Smooth muscle cell (in vitro differentiated cells): ENCODE measurements around the gene LDLRAD4. TPM values are rescaled to one million over a fixed set of nuclear protein-coding genes. Genes with fewer than 3 reads are reported as not detected.

Experiments
- DNase-seq: peaks from one replicate; lab custom pipeline; 2025; ENCODE audit not compliant: unreplicated experiment; lab: John Stamatoyannopoulos, UW
- H2AFZ ChIP-seq: fragments of 200-600 bp; sonication (generic); 2 replicates; pipeline ENCODE4 v1.6.0; 2016; ENCODE audit warnings: antibody characterized with exemption, low read depth, mild to moderate bottlenecking
- H3F3A ChIP-seq: fragments of 200-600 bp; sonication (generic); 2 replicates; pipeline ENCODE4 v1.6.0; 2017; ENCODE audit warnings: antibody characterized with exemption, low read depth
- H3K27ac ChIP-seq: fragments of 200-600 bp; sonication (generic); 2 replicates; pipeline ENCODE4 v1.5.1; 2016; ENCODE audit warnings: low read depth, mild to moderate bottlenecking
- H3K27me3 ChIP-seq: fragments of 200-600 bp; sonication (generic); 2 replicates; pipeline ENCODE4 v1.6.1; 2016; ENCODE audit warnings: low read depth, mild to moderate bottlenecking
- H3K36me3 ChIP-seq: fragments of 200-600 bp; sonication (generic); 2 replicates; pipeline ENCODE4 v1.5.1; 2016; ENCODE audit warnings: low read depth
- H3K4me1 ChIP-seq: fragments of 200-600 bp; sonication (generic); 2 replicates; pipeline ENCODE4 v1.5.1; 2016; ENCODE audit warnings: low read depth
- H3K4me2 ChIP-seq: fragments of 200-600 bp; sonication (generic); 2 replicates; pipeline ENCODE4 v1.6.0; 2016; ENCODE audit warnings: mild to moderate bottlenecking
- H3K4me3 ChIP-seq: fragments of 200-600 bp; sonication (generic); 2 replicates; pipeline ENCODE4 v1.5.1; 2016; ENCODE audit warnings: mild to moderate bottlenecking
- H3K79me2 ChIP-seq: fragments of 200-600 bp; sonication (generic); 2 replicates; pipeline ENCODE4 v1.6.0; 2016; ENCODE audit warnings: low read depth, mild to moderate bottlenecking
- H3K9ac ChIP-seq: fragments of 200-600 bp; sonication (generic); 2 replicates; pipeline ENCODE4 v1.6.0; 2016; ENCODE audit warnings: low read depth
- H3K9me3 ChIP-seq: fragments of 200-600 bp; sonication (generic); replicated peaks from 2 replicates; pipeline ENCODE4 v1.5.1; 2016; ENCODE audit warnings: low read depth
- H4K20me1 ChIP-seq: fragments of 200-600 bp; sonication (generic); 2 replicates; pipeline ENCODE4 v1.6.0; 2016; ENCODE audit warnings: low read depth
- CTCF ChIP-seq: fragments of 200-600 bp; sonication (generic); IDR thresholded peaks from 2 replicates; pipeline ENCODE4 v1.5.1; 2017; ENCODE audit warnings: borderline replicate concordance, mild to moderate bottlenecking, antibody characterized with exemption; ENCODE audit not compliant: insufficient read depth, poor library complexity, severe bottlenecking
- WGBS: methylation state at CpG from one replicate; pipeline ENCODE4 v1.1.7; 2016; ENCODE audit warnings: low lambda C conversion rate; 5-methylcytosine and 5-hydroxymethylcytosine counted together
- polyA plus RNA-seq: library from polyadenylated mRNA; unstranded; fragments of >200 nt; fragmentation: Nextera tagmentation; extraction: Ambion mirVana; gene quantifications from 2 replicates; pipeline ENCODE4 v1.2.1, GENCODE V29; 2016
- total RNA-seq: library from RNA; depleted of rRNA; stranded (reverse); fragments of >200 nt; gene quantifications from 2 replicates; pipeline ENCODE4 v1.2.3, GENCODE V29; 2014

The LDLRAD4 gene
- total and polyA plus RNA-seq, 2 experiments from 2014 or later: 36.2 to 48.3 TPM

GRCh38 chr18:13394801-13395200 is 176.2 kb downstream of the LDLRAD4 start:
- Histone ChIP-seq H3K27me3 (no peaks in the 10 kb centered on the region), H3K4me1 (no peaks in the 10 kb centered on the region), H3K4me2 (no peak overlapping the region), H3K27ac (no peak overlapping the region), H3K79me2 (peaks cover 46% of the 10 kb centered on the region), H3K9ac (no peak overlapping the region), H3K4me3 (no peak overlapping the region), H3K36me3 (no peaks in the 10 kb centered on the region), H2AFZ (no peak overlapping the region), H3K9me3 (no peaks in the 10 kb centered on the region), H3F3A (no peaks in the 10 kb centered on the region), H4K20me1 (peaks cover 29% of the 10 kb centered on the region)
- 87% methylated on average over 3 of the region's 3 CpGs for WGBS
- DNase-seq: no peak
- no peak for TF ChIP-seq CTCF

- TF ChIP-seq CTCF: no peak
- H3K9me3 ChIP-seq: no peaks in the 10 kb centered on the region
- DNase-seq: no peak
- no peak overlapping the region for H3K27ac ChIP-seq
- no peaks in the 10 kb centered on the region for H3K4me1 ChIP-seq
- no peak overlapping the region for H3K4me3 ChIP-seq
- H3F3A ChIP-seq: no peaks in the 10 kb centered on the region
- no peaks in the 10 kb centered on the region for H3K36me3 ChIP-seq
- no peak overlapping the region for H3K9ac ChIP-seq
- H2AFZ ChIP-seq: no peak overlapping the region
- 97% methylated on average over 4 of the region's 22 CpGs for WGBS
- H3K4me2 ChIP-seq: no peak overlapping the region
- H3K79me2 ChIP-seq: peaks cover 40% of the 10 kb centered on the region
- H3K27me3 ChIP-seq: no peaks in the 10 kb centered on the region
- peaks cover 35% of the 10 kb centered on the region for H4K20me1 ChIP-seq
Measured at GRCh38 chr18:13395577-13395976, 177.0 kb downstream of the LDLRAD4 start.

- 94% methylated on average over 16 of the region's 16 CpGs for WGBS
- Histone ChIP-seq H3K79me2 (peaks cover 19% of the 10 kb centered on the region), H3K27ac (no peak overlapping the region), H2AFZ (no peak overlapping the region), H4K20me1 (peaks cover 37% of the 10 kb centered on the region), H3K9me3 (no peaks in the 10 kb centered on the region), H3K36me3 (no peaks in the 10 kb centered on the region), H3K4me1 (no peaks in the 10 kb centered on the region), H3K27me3 (no peaks in the 10 kb centered on the region), H3K9ac (no peak overlapping the region), H3K4me2 (no peak overlapping the region), H3K4me3 (no peak overlapping the region), H3F3A (no peaks in the 10 kb centered on the region)
- no peak for TF ChIP-seq CTCF
- DNase-seq: no peak
Measured at GRCh38 chr18:13397504-13398163, 179.1 kb downstream of the LDLRAD4 start.

DNA sequence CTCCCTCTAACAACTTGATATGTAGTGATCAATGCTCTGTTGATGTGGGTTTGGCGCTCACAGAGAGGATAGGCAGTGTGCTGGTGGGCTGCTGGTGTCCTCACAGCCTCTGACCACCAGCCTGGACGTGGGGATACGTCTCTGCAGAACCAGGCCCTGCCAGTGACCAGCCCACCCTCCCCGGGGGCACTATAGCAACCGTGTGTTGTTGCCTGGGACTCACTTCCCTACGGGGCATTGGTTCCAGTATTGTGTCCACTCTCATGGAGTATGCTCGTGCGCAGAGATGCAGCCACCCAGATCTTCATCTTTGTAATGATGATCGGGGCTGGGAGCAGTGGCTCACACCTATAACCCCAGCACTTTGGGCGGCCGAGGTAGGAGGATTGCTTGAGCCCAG is 180.1 kb downstream of the LDLRAD4 start:
- Histone ChIP-seq H4K20me1 (peaks cover 37% of the 10 kb centered on the region), H3K4me1 (no peaks in the 10 kb centered on the region), H3K36me3 (no peaks in the 10 kb centered on the region), H3K27ac (no peak overlapping the region), H3F3A (no peaks in the 10 kb centered on the region), H3K9me3 (no peaks in the 10 kb centered on the region), H2AFZ (no peak overlapping the region), H3K4me3 (no peak overlapping the region), H3K9ac (no peak overlapping the region), H3K4me2 (no peak overlapping the region), H3K79me2 (peaks cover 16% of the 10 kb centered on the region), H3K27me3 (no peaks in the 10 kb centered on the region)
- 97% methylated on average over 11 of the region's 11 CpGs for WGBS
- DNase-seq: no peak
- no peak for TF ChIP-seq CTCF
